Neural cell (in vitro differentiated cells): Measurements from ENCODE around the gene SERINC4. TPM values are rescaled to one million over a fixed set of nuclear protein-coding genes. Genes with fewer than 3 reads are reported as not detected.

Source experiments
- polyA plus RNA-seq: library from polyadenylated mRNA; depleted of rRNA; stranded (reverse); fragments of >200 nt; gene quantifications from 2 replicates; pipeline ENCODE4 v1.2.3, GENCODE V29; 2014
- small RNA-seq, 3 experiments: library from RNA; depleted of rRNA; stranded (forward); fragments of <200 nt; gene quantifications; one replicate each; pipeline ENCODE3, GENCODE V24; 2012

The SERINC4 gene
- polyA plus RNA-seq, 1 donor from 2014 or later = 0.47 TPM

Small RNA genes lying within 50 kb of the gene (small RNA-seq; reads per million reads assigned to genes)
- 0 reads per million in 3 experiments for gene MIR1282

Other genes starting within 250 kb of the SERINC4 start
- 27.3 and 29.6 TPM in 2 replicates for gene PPIP5K1, start 210.0 kb downstream of the SERINC4 start, polyA plus RNA-seq
- 23.2 and 29.8 TPM in 2 replicates for gene CKMT1B, start 206.2 kb downstream of the SERINC4 start, polyA plus RNA-seq
- 2.4 and 2.5 TPM in 2 replicates for gene STRC, start 181.4 kb downstream of the SERINC4 start, polyA plus RNA-seq
- 2.0 and 4.5 TPM in 2 replicates for gene CATSPER2, start 151.4 kb downstream of the SERINC4 start, polyA plus RNA-seq
- 8.7 and 14.0 TPM in 2 replicates for gene CKMT1A, start 106.4 kb downstream of the SERINC4 start, polyA plus RNA-seq
- gene PDIA3, start 53.8 kb downstream of the SERINC4 start, polyA plus RNA-seq = 133 and 136 TPM in 2 replicates
- 2.2 TPM in 1 of 2 replicates, not detected in the other for gene ELL3, start 23.3 kb downstream of the SERINC4 start, polyA plus RNA-seq
- 548 and 726 TPM in 2 replicates for gene SERF2, start 7.9 kb downstream of the SERINC4 start, polyA plus RNA-seq
- gene HYPK, start 379 bp upstream of the SERINC4 start, polyA plus RNA-seq = 4.4 and 5.0 TPM in 2 replicates
- 35.8 and 37.7 TPM in 2 replicates for gene MFAP1, start 24.5 kb upstream of the SERINC4 start, polyA plus RNA-seq
- 0.43 and 1.1 TPM in 2 replicates for gene WDR76, start 26.8 kb upstream of the SERINC4 start, polyA plus RNA-seq